HepG2 (cell line): ENCODE data around the gene SORD. TPM values are rescaled to one million over a fixed set of nuclear protein-coding genes. Genes with fewer than 3 reads are reported as not detected.
"Not testable (repeated sequence)": the region's sequence is repeated elsewhere in the genome, so short reads cannot be mapped to it uniquely, and the experiment has no call there.

Experiments used
- ATAC-seq: fragments of 200-7000 bp; cut with Tn5 transposase; 3 replicates; pipeline ENCODE4 v1.9.1; 2020; ENCODE audit warnings: mild to moderate bottlenecking, moderate library complexity
- BruUV-seq: library from RNA; stranded (reverse); fragments of 400-500 nt; replicated peaks from 2 replicates; lab custom pipeline; 2021; lab: Mats Ljungman, UMichigan
- CTCF ChIA-PET: fragments of 300-600 bp; formaldehyde crosslinking; extraction: SDS; loops from one replicate; lab custom pipeline; 2021; ENCODE audit warnings: low total read pairs, inconsistent platforms, low intra/inter-chr PET ratio; lab: Yijun Ruan, JAX
- POLR2A ChIA-PET: fragments of 350-600 bp; sonication (Branson Sonifier 250); formaldehyde crosslinking; loops from one replicate; lab custom pipeline; 2020; ENCODE audit warnings: antibody characterized with exemption, inconsistent platforms; lab: Yijun Ruan, JAX
- DNase-seq: peaks from one replicate; pipeline ENCODE4 v3.0.0-alpha.2; 2015; ENCODE audit warnings: low spot score
- FAIRE-seq: peaks from 3 replicates; lab custom pipeline; 2011; peaks lifted over from hg19 to GRCh38; lab: Jason Lieb, UNC
- H2AFZ ChIP-seq: one replicate; pipeline ENCODE4 v1.6.1; 2011; ENCODE audit warnings: low read length, inconsistent platforms
- H3K27ac ChIP-seq: fragments of 300-600 bp; 3 replicates; pipeline ENCODE4 v1.8.0; 2011; ENCODE audit warnings: mixed run types, mild to moderate bottlenecking, mixed read lengths, low read length, inconsistent platforms; ENCODE audit not compliant: insufficient read depth; ENCODE audit errors: extremely low read length
- H3K27me3 ChIP-seq, 2 experiments: fragments of 200-600 bp in 1 of 2; 2 replicates in 1 of 2; 3 replicates in 1 of 2; pipeline versions ENCODE4 v1.6.0 to v1.8.0; 2011; ENCODE audit warnings: low read length in 2 of 2, mild to moderate bottlenecking in 2 of 2, moderate library complexity in 2 of 2, inconsistent platforms in 1 of 2; ENCODE audit not compliant: insufficient read depth in 2 of 2, control insufficient read depth in 1 of 2
- H3K36me3 ChIP-seq, 2 experiments: fragments of 200-600 bp in 1 of 2; replicated peaks in 1 of 2; 2 replicates in 1 of 2; 3 replicates in 1 of 2; pipeline versions ENCODE4 v1.5.1 to v1.8.0; 2011; ENCODE audit warnings: low read length in 2 of 2, inconsistent platforms in 1 of 2; ENCODE audit not compliant: insufficient read depth in 2 of 2, control insufficient read depth in 1 of 2
- H3K4me1 ChIP-seq: 2 replicates; pipeline ENCODE4 v1.5.1; 2012; ENCODE audit warnings: low read length, inconsistent platforms; ENCODE audit not compliant: insufficient read depth
- H3K4me2 ChIP-seq: 2 replicates; pipeline ENCODE4 v1.6.0; 2011; ENCODE audit warnings: low read depth, low read length, inconsistent platforms
- H3K4me3 ChIP-seq, 3 experiments: fragments of 200-600 bp in 1 of 3; sonication (generic), shearing (Covaris generic) in 1 of 3; replicated peaks in 1 of 3; 2 replicates each; pipeline ENCODE4 v1.5.1; 2011 to 2016; ENCODE audit warnings: low read length in 3 of 3, inconsistent platforms in 2 of 3, low read depth in 2 of 3, mild to moderate bottlenecking in 2 of 3, control low read depth in 1 of 3, mixed read lengths in 1 of 3; ENCODE audit not compliant: insufficient read depth in 1 of 3
- H3K79me2 ChIP-seq: one replicate; pipeline ENCODE4 v1.6.1; 2011; ENCODE audit warnings: low read length, inconsistent platforms; ENCODE audit not compliant: insufficient read depth
- H3K9ac ChIP-seq: 2 replicates; pipeline ENCODE4 v1.6.0; 2011; ENCODE audit warnings: mild to moderate bottlenecking, low read depth, low read length, inconsistent platforms; ENCODE audit not compliant: insufficient read depth
- H3K9me3 ChIP-seq: 2 replicates; pipeline ENCODE4 v1.5.1; 2012; ENCODE audit warnings: mild to moderate bottlenecking, low read length
- H4K20me1 ChIP-seq: 2 replicates; pipeline ENCODE4 v1.6.0; 2011; ENCODE audit warnings: inconsistent platforms, mild to moderate bottlenecking, low read length, moderate library complexity; ENCODE audit not compliant: insufficient read depth
- CEBPG ChIP-seq: IDR thresholded peaks from 2 replicates; pipeline ENCODE4 v1.6.1; 2016
- FOSL2 ChIP-seq: sonication (generic); formaldehyde crosslinking; IDR thresholded peaks from 2 replicates; pipeline ENCODE4 v1.4.0; 2020; ENCODE audit warnings: missing genetic modification reagents
- HNF4A ChIP-seq: sonication (generic); formaldehyde crosslinking; IDR thresholded peaks from 2 replicates; pipeline ENCODE4 v1.4.0; 2020; ENCODE audit warnings: missing genetic modification reagents
- HNF4G ChIP-seq, 2 experiments: sonication (generic) in 1 of 2; formaldehyde crosslinking in 1 of 2; IDR thresholded peaks; 2 replicates each; pipeline versions ENCODE4 v1.4.0 to v1.6.1; 2011 to 2020; ENCODE audit warnings: borderline replicate concordance in 2 of 2, low read depth in 2 of 2, mild to moderate bottlenecking in 2 of 2, low read length in 1 of 2, missing genetic modification reagents in 1 of 2, moderate library complexity in 1 of 2
- LCORL ChIP-seq, 2 experiments: fragments of 450-650 bp in 1 of 2; sonication (generic) in 1 of 2; formaldehyde crosslinking in 1 of 2; IDR thresholded peaks; 2 replicates each; pipeline versions ENCODE4 v1.5.0 to v1.6.1; 2017 to 2020; ENCODE audit warnings: antibody characterized with exemption in 1 of 2, missing genetic modification reagents in 1 of 2
- NR2C2 ChIP-seq: sonication (generic); formaldehyde crosslinking; IDR thresholded peaks from 2 replicates; pipeline ENCODE4 v1.4.0; 2020; ENCODE audit warnings: missing genetic modification reagents, mild to moderate bottlenecking, moderate library complexity, borderline replicate concordance
- RBAK ChIP-seq: sonication (generic); formaldehyde crosslinking; IDR thresholded peaks from 2 replicates; pipeline ENCODE4 v1.5.1; 2020; ENCODE audit warnings: mild to moderate bottlenecking, missing genetic modification reagents
- SALL1 ChIP-seq: sonication (generic); formaldehyde crosslinking; IDR thresholded peaks from 2 replicates; pipeline ENCODE4 v1.8.0; 2022; ENCODE audit warnings: mild to moderate bottlenecking, missing genetic modification reagents
- SAP130 ChIP-seq: IDR thresholded peaks from 2 replicates; pipeline ENCODE4 v1.6.1; 2016; ENCODE audit warnings: low read depth
- TEAD3 ChIP-seq: optimal IDR thresholded peaks from 2 replicates; pipeline ENCODE3; 2016; ENCODE audit warnings: borderline replicate concordance
- YEATS4 ChIP-seq: sonication (generic); formaldehyde crosslinking; IDR thresholded peaks from 2 replicates; pipeline ENCODE4 v1.4.0; 2020; ENCODE audit warnings: missing genetic modification reagents, borderline replicate concordance
- ZMYM4 ChIP-seq: sonication (generic); formaldehyde crosslinking; IDR thresholded peaks from 2 replicates; pipeline ENCODE4 v1.8.1; 2023; ENCODE audit warnings: mild to moderate bottlenecking, missing genetic modification reagents
- ZNF121 ChIP-seq: sonication (generic); formaldehyde crosslinking; IDR thresholded peaks from 2 replicates; pipeline ENCODE4 v1.5.0; 2020; ENCODE audit warnings: mild to moderate bottlenecking, missing genetic modification reagents
- ZNF263 ChIP-seq: sonication (generic); formaldehyde crosslinking; IDR thresholded peaks from 2 replicates; pipeline ENCODE4 v1.4.0; 2020; ENCODE audit warnings: missing genetic modification reagents
- ZNF292 ChIP-seq: sonication (generic); formaldehyde crosslinking; IDR thresholded peaks from 2 replicates; pipeline ENCODE4 v1.8.1; 2022; ENCODE audit warnings: mild to moderate bottlenecking, low read depth, missing genetic modification reagents, borderline replicate concordance
- ZNF644 ChIP-seq: IDR thresholded peaks from 2 replicates; pipeline ENCODE4 v1.6.1; 2016; ENCODE audit warnings: low read depth
- ZSCAN25 ChIP-seq: sonication (generic); formaldehyde crosslinking; IDR thresholded peaks from 2 replicates; pipeline ENCODE4 v1.8.0; 2022; ENCODE audit warnings: mild to moderate bottlenecking, missing genetic modification reagents
- WGBS: methylation state at CpG from one replicate; pipeline ENCODE4 v1.1.6; 2017; ENCODE audit warnings: low lambda C conversion rate; 5-methylcytosine and 5-hydroxymethylcytosine counted together
- in situ Hi-C: cut with HindIII; loops from 2 replicates; pipeline ENCODE4 v1.10.0; 2017; ENCODE audit warnings: low pct_unique_long_range_greater_than_20kb; ENCODE audit not compliant: extremely low pct_ligation_motif_present
- intact Hi-C: fragments of 100-400 bp; cut with micrococcal nuclease; formaldehyde crosslinking; loops from one replicate; pipeline ENCODE4 v1.10.0; 2022; ENCODE audit not compliant: unreplicated experiment
- polyA plus RNA-seq, 8 experiments: library from polyadenylated mRNA; depleted of rRNA in 3 of 8; stranded (reverse) in 7 of 8; unstranded in 1 of 8; fragments of >200 nt; fragmentation: Illumina TruSeq in 4 of 8; extraction: Trizol in 4 of 8; gene quantifications; 2 replicates each; pipeline versions ENCODE4 v1.2.1 to v1.2.3, GENCODE V29; 2011 to 2016; ENCODE audit warnings: low read depth in 4 of 8, missing spikeins in 1 of 8, mixed read lengths in 1 of 8; ENCODE audit not compliant: insufficient read depth in 1 of 8
- total RNA-seq, 5 experiments: library from RNA; depleted of rRNA; stranded (reverse); fragments of >200 nt; fragmentation: Illumina TruSeq; extraction: Trizol; gene quantifications; 2 replicates each; pipeline ENCODE4 v1.2.3, GENCODE V29; 2016; ENCODE audit warnings: low read depth in 1 of 5
- TF ChIP-seq, protein P1 (sequence below): sonication (generic); formaldehyde crosslinking; IDR thresholded peaks from 2 replicates; pipeline ENCODE4 v1.4.0; 2020; ENCODE audit warnings: low read depth, mild to moderate bottlenecking, missing genetic modification reagents
- TF ChIP-seq, protein P2 (sequence below): IDR thresholded peaks from 2 replicates; pipeline ENCODE4 v1.4.0; 2020; ENCODE audit warnings: mild to moderate bottlenecking, missing genetic modification reagents

SORD gene
- total and polyA plus RNA-seq, 2 of the 13 experiments (the other 11 are each of a cell fraction or from before 2014, with no cell fraction given), result 59.1 to 95.3 TPM

DNA sequence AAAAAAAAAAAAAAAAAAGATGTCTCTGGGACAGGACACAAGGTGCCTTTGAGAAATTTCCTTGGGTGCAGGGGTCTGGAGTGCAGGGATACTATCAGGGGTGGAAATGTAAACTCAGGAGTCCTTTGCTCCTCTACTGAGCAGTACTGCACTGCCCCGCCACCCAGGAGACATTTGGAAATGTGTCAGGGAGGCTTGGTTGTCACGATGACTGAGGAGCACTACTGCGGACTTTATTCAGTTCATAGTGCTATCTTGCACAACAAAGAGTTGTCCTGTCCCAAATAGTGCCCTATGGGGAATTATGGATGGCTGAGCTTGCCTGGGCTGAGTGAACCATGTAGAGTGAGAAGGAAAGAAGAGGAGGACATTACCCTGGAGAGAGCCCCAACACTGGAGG, 2.6 kb downstream of the SORD start:
- H2AFZ ChIP-seq; H4K20me1 ChIP-seq; H3K4me3 ChIP-seq; BruUV-seq; intact Hi-C loops; H3K27me3 ChIP-seq; H3K9ac ChIP-seq; H3K9me3 ChIP-seq; CTCF ChIA-PET; TF ChIP-seq LCORL (IDR thresholded peaks at IDR 0.05): not testable (repeated sequence)
- Histone ChIP-seq H3K4me1 (peaks cover 77% of the 10 kb centered on the region), H3K27ac (peak overlapping the region; percentile 53), H3K36me3 (peaks cover 5 to 22% of the 10 kb centered on the region in 2 experiments), H3K4me2 (peak overlapping the region; percentile 99), H3K79me2 (peaks cover 50% of the 10 kb centered on the region)
- POLR2A ChIA-PET, result interaction anchor here (1.0 to 1.6 kb wide), 2 partner anchors 11 to 46 kb away, joined by 5 read pairs; no protein-coding TSS in a partner anchor
- WGBS, result 6% methylated on average over 2 of the region's 3 CpGs
- DNase-seq, result peak; percentile 53
- FAIRE-seq, result peak; percentile 95
- in situ Hi-C loops, result loop anchor here (5.0 kb wide), 1 partner anchor 53 kb away; no protein-coding TSS in a partner anchor
- ATAC-seq, result peak; percentile 58
- TF ChIP-seq CEBPG (CRISPR knock-in tag), result peak; percentile 59
- TF ChIP-seq HNF4G (IDR thresholded peaks at IDR 0.05; ENCODE audit: borderline replicate concordance, low read depth, low read length), result peak; percentile 78
- 0 out of 2 replicates have a peak, but pooled peaks have one; percentile 24 for TF ChIP-seq HNF4G (CRISPR knock-in tag; IDR thresholded peaks at IDR 0.05; ENCODE audit: borderline replicate concordance, low read depth)
- 0 out of 2 replicates have a peak, but pooled peaks have one; percentile 13 for TF ChIP-seq ZNF644
- 0 out of 2 replicates have a peak, but pooled peaks have one; percentile 19 for TF ChIP-seq ZSCAN25
- TF ChIP-seq ZNF292 (CRISPR knock-in tag), result 0 out of 2 replicates have a peak, but pooled peaks have one; percentile 21
- TF ChIP-seq ZMYM4 (CRISPR knock-in tag), result peak; percentile 45; the same call in 1 of the 2 replicates
- TF ChIP-seq NR2C2, result 0 out of 2 replicates have a peak, but pooled peaks have one; percentile 24
- TF ChIP-seq, protein P1, sequence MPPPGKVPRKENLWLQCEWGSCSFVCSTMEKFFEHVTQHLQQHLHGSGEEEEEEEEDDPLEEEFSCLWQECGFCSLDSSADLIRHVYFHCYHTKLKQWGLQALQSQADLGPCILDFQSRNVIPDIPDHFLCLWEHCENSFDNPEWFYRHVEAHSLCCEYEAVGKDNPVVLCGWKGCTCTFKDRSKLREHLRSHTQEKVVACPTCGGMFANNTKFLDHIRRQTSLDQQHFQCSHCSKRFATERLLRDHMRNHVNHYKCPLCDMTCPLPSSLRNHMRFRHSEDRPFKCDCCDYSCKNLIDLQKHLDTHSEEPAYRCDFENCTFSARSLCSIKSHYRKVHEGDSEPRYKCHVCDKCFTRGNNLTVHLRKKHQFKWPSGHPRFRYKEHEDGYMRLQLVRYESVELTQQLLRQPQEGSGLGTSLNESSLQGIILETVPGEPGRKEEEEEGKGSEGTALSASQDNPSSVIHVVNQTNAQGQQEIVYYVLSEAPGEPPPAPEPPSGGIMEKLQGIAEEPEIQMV (CRISPR knock-in tag), result 0 out of 2 replicates have a peak, but pooled peaks have one; percentile 33
- peak; percentile 85 for TF ChIP-seq LCORL (CRISPR knock-in tag; IDR thresholded peaks at IDR 0.05)
- TF ChIP-seq, protein P2, sequence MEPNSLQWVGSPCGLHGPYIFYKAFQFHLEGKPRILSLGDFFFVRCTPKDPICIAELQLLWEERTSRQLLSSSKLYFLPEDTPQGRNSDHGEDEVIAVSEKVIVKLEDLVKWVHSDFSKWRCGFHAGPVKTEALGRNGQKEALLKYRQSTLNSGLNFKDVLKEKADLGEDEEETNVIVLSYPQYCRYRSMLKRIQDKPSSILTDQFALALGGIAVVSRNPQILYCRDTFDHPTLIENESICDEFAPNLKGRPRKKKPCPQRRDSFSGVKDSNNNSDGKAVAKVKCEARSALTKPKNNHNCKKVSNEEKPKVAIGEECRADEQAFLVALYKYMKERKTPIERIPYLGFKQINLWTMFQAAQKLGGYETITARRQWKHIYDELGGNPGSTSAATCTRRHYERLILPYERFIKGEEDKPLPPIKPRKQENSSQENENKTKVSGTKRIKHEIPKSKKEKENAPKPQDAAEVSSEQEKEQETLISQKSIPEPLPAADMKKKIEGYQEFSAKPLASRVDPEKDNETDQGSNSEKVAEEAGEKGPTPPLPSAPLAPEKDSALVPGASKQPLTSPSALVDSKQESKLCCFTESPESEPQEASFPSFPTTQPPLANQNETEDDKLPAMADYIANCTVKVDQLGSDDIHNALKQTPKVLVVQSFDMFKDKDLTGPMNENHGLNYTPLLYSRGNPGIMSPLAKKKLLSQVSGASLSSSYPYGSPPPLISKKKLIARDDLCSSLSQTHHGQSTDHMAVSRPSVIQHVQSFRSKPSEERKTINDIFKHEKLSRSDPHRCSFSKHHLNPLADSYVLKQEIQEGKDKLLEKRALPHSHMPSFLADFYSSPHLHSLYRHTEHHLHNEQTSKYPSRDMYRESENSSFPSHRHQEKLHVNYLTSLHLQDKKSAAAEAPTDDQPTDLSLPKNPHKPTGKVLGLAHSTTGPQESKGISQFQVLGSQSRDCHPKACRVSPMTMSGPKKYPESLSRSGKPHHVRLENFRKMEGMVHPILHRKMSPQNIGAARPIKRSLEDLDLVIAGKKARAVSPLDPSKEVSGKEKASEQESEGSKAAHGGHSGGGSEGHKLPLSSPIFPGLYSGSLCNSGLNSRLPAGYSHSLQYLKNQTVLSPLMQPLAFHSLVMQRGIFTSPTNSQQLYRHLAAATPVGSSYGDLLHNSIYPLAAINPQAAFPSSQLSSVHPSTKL, result peak; percentile 41; the same call in 1 of the 2 replicates
- TF ChIP-seq SALL1 (CRISPR knock-in tag), result peak; percentile 36; the same call in 1 of the 2 replicates
- TF ChIP-seq TEAD3 (CRISPR knock-in tag), result peak; percentile 10
- 0 out of 2 replicates have a peak, but pooled peaks have one; percentile 35 for TF ChIP-seq YEATS4 (CRISPR knock-in tag)
- TF ChIP-seq RBAK, result peak; percentile 94
- TF ChIP-seq ZNF121, result peak; percentile 95
- TF ChIP-seq FOSL2 (CRISPR knock-in tag), result 0 out of 2 replicates have a peak, but pooled peaks have one; percentile 3
- peak; percentile 87 for TF ChIP-seq HNF4A (CRISPR knock-in tag)
- peak; percentile 96 for TF ChIP-seq ZNF263 (CRISPR knock-in tag)
- TF ChIP-seq SAP130 (CRISPR knock-in tag), result peak; percentile 22; the same call in 1 of the 2 replicates
